GM18505 (cell line): ENCODE data around the gene LARGE1.
"Not testable (repeated sequence)": the region's sequence is repeated elsewhere in the genome, so short reads cannot be mapped to it uniquely, and the experiment has no call there.

Source experiments
- ATAC-seq: cut with Tn5 transposase; IDR thresholded peaks from one replicate; pipeline ENCODE4 v1.9.1; 2021; ENCODE audit not compliant: unreplicated experiment
- POLR2A ChIP-seq: IDR thresholded peaks from 4 replicates; pipeline ENCODE4 v1.6.1; 2011; ENCODE audit warnings: borderline replicate concordance; ENCODE audit not compliant: insufficient read depth, insufficient read length; ENCODE audit errors: extremely low read depth

LARGE1 gene

GRCh38 chr22:33570110-33570509, 350.2 kb downstream of the LARGE1 start:
- no peak for ATAC-seq
- TF ChIP-seq POLR2A, result no peak

- no peak for ATAC-seq
- TF ChIP-seq POLR2A, result no peak
Measured at GRCh38 chr22:33569559-33569958, 350.7 kb downstream of the LARGE1 start.

- no peak for ATAC-seq
- no peak for TF ChIP-seq POLR2A
Measured at GRCh38 chr22:33569018-33569417, 351.3 kb downstream of the LARGE1 start.

- ATAC-seq, result not testable (repeated sequence)
Measured at GRCh38 chr22:33566495-33566894, 353.8 kb downstream of the LARGE1 start.

- no peak for ATAC-seq
- no peak for TF ChIP-seq POLR2A
Measured at GRCh38 chr22:33565580-33565995, 354.7 kb downstream of the LARGE1 start.

GRCh38 chr22:33564683-33565082, 355.6 kb downstream of the LARGE1 start:
- no peak for ATAC-seq
- no peak for TF ChIP-seq POLR2A

- no peak for ATAC-seq
- TF ChIP-seq POLR2A, result no peak
Measured at GRCh38 chr22:33563220-33563964, 356.9 kb downstream of the LARGE1 start.

- no peak for ATAC-seq
- no peak for TF ChIP-seq POLR2A
Measured at GRCh38 chr22:33562501-33562900, 357.8 kb downstream of the LARGE1 start.

- ATAC-seq, result no peak
- TF ChIP-seq POLR2A, result no peak
Measured at GRCh38 chr22:33561149-33561807, 359.0 kb downstream of the LARGE1 start.

GRCh38 chr22:33557836-33558235, 362.4 kb downstream of the LARGE1 start:
- ATAC-seq, result no peak

GRCh38 chr22:33555814-33556522, 364.3 kb downstream of the LARGE1 start:
- no peak for TF ChIP-seq POLR2A
- no peak for ATAC-seq

More at GRCh38 chr22:33557836-33558235, 362.4 kb downstream of the LARGE1 start:
- no peak for TF ChIP-seq POLR2A

GRCh38 chr22:33553493-33553892, 366.8 kb downstream of the LARGE1 start:
- no peak for ATAC-seq
- TF ChIP-seq POLR2A, result no peak

- no peak for ATAC-seq
- no peak for TF ChIP-seq POLR2A
Measured at GRCh38 chr22:33544707-33545106, 375.6 kb downstream of the LARGE1 start.

GRCh38 chr22:33542722-33543121, 377.6 kb downstream of the LARGE1 start:
- ATAC-seq, result no peak
- no peak for TF ChIP-seq POLR2A
